GM21515 (cell line): ENCODE data around the gene KLK8.

Source experiments
- ATAC-seq: cut with Tn5 transposase; IDR thresholded peaks from one replicate; pipeline ENCODE4 v1.9.1; 2021; ENCODE audit not compliant: unreplicated experiment

The KLK8 gene

DNA sequence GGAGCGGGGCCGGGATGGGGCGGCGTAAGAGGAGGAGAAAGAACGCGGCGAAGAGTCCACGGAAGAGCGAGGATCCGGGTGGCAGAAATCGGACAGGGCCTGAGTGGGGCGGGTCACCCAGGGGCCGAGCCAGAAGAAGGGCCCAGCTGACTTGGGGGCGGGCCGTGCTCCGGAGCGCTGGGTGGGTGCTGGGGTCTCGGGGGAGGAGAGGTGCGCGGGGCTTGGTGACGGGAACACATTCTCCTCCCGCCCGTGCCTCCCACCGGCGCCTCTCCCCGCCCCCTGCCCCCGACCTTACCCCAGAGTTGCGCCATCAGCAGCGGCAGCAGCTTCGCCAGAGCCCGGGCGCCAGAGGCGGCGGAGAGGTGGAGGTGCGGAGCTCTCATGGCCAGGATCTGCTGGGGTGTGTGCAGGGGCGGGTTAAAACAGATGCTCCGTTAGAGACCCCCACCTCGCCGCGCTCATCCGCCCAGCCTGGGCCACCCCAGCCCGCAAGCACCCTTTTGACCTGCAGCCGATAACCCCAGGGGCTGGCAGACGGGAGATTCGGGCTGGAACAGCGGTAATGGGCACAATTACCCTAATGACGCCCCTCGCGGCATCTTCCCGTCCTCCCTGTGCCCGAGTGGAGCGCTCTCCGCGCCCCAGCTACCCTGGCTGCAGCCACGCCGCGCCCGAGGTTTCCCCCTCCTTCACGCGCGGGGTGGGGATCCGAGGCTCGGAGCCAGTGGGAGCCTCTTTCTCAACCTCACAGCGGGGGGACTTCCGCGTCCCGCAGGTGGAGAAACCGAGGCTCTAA lies 17.5 kb upstream of the KLK8 start:
- no peak for ATAC-seq

DNA sequence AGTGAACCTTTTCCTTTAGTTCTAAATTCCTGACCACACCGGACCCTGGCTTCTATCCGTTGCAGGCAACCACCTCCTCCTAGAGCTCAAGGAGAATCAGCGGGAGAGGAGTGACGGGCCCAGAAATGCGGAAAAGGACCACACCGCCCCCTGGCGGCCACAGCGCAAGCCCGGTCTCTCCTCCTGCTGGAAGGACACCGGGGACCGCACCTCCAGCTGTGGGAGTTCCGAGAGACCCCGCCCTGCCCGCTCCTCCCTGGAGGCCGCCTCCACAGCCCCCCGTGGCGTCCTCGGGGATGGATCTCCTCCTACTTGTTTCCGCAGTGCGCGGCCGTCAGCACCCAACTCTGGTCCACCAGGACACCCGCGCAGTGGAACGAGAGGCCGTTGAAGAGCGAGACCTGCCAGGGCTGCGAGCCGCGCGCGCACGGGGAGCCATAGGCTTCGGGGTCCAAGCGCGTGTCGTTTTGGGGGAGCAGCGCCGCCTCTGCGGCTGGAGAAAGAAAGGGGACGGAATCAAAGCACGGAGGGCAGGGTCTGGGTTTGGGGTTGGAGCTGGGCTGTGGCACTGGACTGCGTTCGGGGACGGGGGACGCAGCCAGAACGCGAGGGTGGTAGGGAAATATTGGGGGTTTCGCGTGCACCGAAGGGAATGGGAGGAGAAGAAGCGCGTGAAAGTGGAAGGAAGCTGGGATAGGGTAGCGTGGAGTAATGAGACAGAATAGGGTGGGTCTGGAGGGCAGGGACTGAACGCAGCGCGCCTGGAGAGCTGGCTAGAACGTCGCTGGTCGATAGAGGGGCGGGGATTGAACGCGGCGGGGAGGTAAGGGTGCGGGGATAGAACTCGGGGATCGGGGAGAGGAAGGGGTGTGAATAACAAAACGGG lies 15.6 kb upstream of the KLK8 start:
- ATAC-seq: no peak

GRCh38 chr19:51015691-51016267 lies 14.4 kb upstream of the KLK8 start:
- no peak for ATAC-seq

DNA sequence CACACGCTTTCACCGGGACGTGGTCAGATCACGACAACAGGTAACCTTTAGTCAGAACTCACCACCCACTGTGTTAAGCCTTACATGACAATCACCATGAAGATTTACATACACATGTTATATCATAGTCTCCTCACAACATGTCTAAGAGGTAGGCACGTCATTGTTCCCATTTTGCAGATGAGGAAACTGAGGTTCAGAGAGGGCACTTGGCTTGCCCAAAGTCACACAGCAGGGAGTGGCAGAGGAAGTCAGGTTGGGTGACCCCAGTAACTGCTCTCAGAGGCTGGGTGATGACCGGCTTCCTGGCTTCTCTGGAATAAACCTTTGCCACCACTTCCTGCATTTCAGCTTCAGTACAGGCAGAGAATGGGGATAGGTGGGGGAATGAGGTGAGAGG lies 12.8 kb upstream of the KLK8 start:
- no peak for ATAC-seq

DNA sequence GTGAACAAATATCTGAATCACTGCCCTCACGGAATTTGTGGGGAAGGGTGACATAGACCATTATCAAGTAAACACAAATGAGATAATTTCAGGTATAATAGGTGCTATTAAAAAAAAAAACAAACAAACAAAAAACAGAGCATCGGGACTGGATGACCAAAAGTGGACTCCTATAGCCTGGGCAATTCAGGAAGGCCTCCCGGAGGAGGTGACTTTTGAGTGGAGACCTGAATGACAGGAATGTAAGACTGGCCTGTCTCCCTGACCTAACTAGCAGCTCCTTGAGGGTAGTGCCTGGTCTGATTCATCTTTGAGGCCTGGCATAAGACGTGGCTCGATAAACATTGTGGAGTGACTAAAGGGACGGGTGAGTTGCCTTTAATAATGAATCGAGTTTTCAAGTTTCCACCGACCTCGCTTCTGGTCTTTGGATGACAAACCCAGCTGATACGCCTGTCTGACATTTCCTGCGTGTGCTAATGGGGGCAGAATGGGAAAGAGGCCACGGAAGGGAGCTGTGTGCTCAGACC lies 11.3 kb upstream of the KLK8 start:
- ATAC-seq: no peak

- no peak for ATAC-seq
Observed at GRCh38 chr19:51010066-51010795, 8.8 kb upstream of the KLK8 start.

- ATAC-seq: no peak
Observed at GRCh38 chr19:51009061-51009891, 7.9 kb upstream of the KLK8 start.

DNA sequence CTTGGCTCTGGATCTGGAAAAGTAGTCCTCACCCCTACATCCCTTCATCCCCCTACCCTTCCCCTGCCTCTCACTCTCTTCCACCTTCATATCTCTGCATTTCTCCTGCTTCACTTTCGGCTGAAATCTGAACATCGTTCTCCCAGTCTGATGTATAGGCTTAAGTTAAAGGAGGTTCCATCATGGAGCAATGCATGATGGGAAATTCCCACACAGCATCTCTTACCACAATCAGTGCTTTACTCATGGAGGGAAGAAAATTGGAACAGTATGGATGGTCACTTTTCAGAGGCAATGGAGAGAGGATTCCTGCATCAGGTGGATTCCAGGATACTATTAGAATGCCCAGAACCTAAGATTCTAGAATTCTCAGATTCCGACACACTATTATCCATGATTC lies 6.1 kb upstream of the KLK8 start:
- no peak for ATAC-seq

- ATAC-seq: no peak
Observed at GRCh38 chr19:51006406-51006805, 5.0 kb upstream of the KLK8 start.

DNA sequence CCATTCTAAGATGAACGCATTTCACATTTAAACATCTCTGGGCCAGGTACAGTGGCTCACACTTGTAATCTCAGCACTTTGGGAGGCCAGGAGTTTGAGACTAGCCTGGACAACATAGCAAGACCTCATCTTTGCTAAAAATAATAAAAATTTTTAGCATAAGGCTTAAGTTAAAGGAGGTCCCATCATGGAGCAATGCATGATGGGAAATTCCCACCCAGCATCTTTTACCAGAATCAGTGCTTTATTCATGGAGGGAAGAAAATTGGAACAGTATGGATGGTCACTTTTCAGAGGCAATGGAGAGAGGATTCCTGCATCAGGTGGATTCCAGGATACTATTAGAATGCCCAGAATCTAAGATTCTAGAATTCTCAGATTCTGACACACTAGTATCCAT lies 3.8 kb upstream of the KLK8 start:
- no peak for ATAC-seq

GRCh38 chr19:51003316-51003715 lies 1.9 kb upstream of the KLK8 start:
- no peak for ATAC-seq

GRCh38 chr19:51002542-51003311 lies 1.3 kb upstream of the KLK8 start:
- ATAC-seq: no peak

- no peak for ATAC-seq
Observed at GRCh38 chr19:51002089-51002532, 707 bp upstream of the KLK8 start.

- no peak for ATAC-seq
Observed at GRCh38 chr19:51000981-51001380, 423 bp downstream of the KLK8 start.

DNA sequence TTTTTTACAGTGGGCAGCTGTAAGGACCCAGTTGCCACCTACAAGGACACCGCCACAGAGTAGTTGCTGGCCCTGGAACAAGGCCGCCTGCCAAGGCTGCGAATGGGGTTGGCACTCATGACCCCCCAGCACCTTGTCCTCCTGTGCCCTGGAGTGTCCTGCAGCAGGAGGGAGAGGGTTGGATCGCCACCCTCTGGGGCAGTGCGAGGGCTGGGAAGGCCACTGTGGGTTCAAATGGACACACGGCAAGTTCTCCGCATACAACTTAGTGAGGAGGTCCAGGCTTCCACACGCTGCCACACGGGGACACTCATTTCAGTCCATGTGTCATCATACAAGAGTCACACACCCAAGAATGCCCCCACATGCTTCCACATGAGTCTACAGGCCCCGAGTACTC lies 978 bp downstream of the KLK8 start:
- no peak for ATAC-seq

GRCh38 chr19:50998686-50999085 lies 2.7 kb downstream of the KLK8 start:
- no peak for ATAC-seq

DNA sequence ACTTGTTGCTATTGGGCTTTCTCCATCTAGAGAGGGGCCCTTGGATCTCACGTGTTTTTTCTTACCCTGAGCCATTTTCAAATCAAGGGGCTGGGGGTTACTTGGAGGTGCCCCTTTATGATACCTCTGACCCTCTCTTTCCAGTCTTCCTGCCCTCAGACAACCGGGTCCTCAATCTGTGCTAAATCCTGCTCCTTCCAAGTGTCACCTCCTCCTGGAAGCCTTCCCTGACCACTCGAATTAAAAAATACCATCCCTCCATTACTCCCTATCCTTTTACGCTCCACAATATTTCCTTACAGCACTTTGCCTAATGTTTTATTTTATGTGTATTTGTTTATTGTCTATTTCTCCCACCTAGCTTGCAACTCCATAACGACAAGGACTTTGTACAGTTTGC lies 3.3 kb downstream of the KLK8 start:
- ATAC-seq: no peak

- no peak for ATAC-seq
Observed at GRCh38 chr19:50994129-50994528, 7.3 kb downstream of the KLK8 start.

- ATAC-seq: no peak
Observed at GRCh38 chr19:50992666-50993035, 8.8 kb downstream of the KLK8 start.
